Measurements from ENCODE around the gene DHH.

DHH gene

GRCh38 chr12:49098035-49098451 lies 3.4 kb upstream of the DHH start:
- TF ChIP-seq CTCF (IDR thresholded peaks at IDR 0.05; ENCODE audit: low read depth, low read length) (peak; percentile 75), EZH2phosphoT487 (IDR thresholded peaks at IDR 0.05; ENCODE audit: low read depth) (no peak)
- Histone ChIP-seq H3K27ac (ENCODE audit: low read length) (no peak overlapping the region), H3K27me3 (ENCODE audit: low read depth, low read length) (peaks cover 20% of the 10 kb centered on the region), H3K4me2 (ENCODE audit: low read length) (no peak overlapping the region), H3K9ac (ENCODE audit: low read length) (no peak overlapping the region), H3K9me3 (ENCODE audit: insufficient read depth, low read length) (no peaks in the 10 kb centered on the region), H3K4me3 (ENCODE audit: low read length) (no peak overlapping the region), H3K79me2 (ENCODE audit: low read length) (no peaks in the 10 kb centered on the region), H3K36me3 (replicated peaks; ENCODE audit: low read depth, low read length) (peaks cover 5% of the 10 kb centered on the region), H4K20me1 (ENCODE audit: insufficient read depth, low read length) (no peaks in the 10 kb centered on the region), H3K4me1 (ENCODE audit: low read length) (peaks cover 9% of the 10 kb centered on the region; the same call in 1 of the 2 replicates), H2AFZ (ENCODE audit: low read depth, low read length) (no peak overlapping the region)

- Histone ChIP-seq H3K79me2 (ENCODE audit: low read length) (no peaks in the 10 kb centered on the region), H2AFZ (ENCODE audit: low read depth, low read length) (no peak overlapping the region), H3K4me3 (ENCODE audit: low read length) (no peak overlapping the region), H3K9ac (ENCODE audit: low read length) (no peak overlapping the region), H3K27ac (ENCODE audit: low read length) (no peak overlapping the region), H3K4me1 (ENCODE audit: low read length) (peaks cover 15% of the 10 kb centered on the region), H3K9me3 (ENCODE audit: insufficient read depth, low read length) (no peaks in the 10 kb centered on the region), H4K20me1 (ENCODE audit: insufficient read depth, low read length) (no peaks in the 10 kb centered on the region), H3K4me2 (ENCODE audit: low read length) (no peak overlapping the region), H3K36me3 (replicated peaks; ENCODE audit: low read depth, low read length) (peaks cover 5% of the 10 kb centered on the region), H3K27me3 (ENCODE audit: low read depth, low read length) (peaks cover 27% of the 10 kb centered on the region)
- TF ChIP-seq EZH2phosphoT487 (IDR thresholded peaks at IDR 0.05; ENCODE audit: low read depth) (no peak), CTCF (IDR thresholded peaks at IDR 0.05; ENCODE audit: low read depth, low read length) (no peak)
Measured at GRCh38 chr12:49097381-49097780, 2.8 kb upstream of the DHH start.

GRCh38 chr12:49094975-49095365 lies 369 bp upstream of the DHH start:
- Histone ChIP-seq H2AFZ (ENCODE audit: low read depth, low read length) (no peak overlapping the region), H3K4me2 (ENCODE audit: low read length) (peak overlapping the region; percentile 95)

GRCh38 chr12:49093792-49094159 lies 825 bp downstream of the DHH start:
- Histone ChIP-seq H2AFZ (ENCODE audit: low read depth, low read length) (peak overlapping the region; percentile 54; the same call in 1 of the 2 replicates), H3K27ac (ENCODE audit: low read length) (no peak overlapping the region)

More at GRCh38 chr12:49094975-49095365, 369 bp upstream of the DHH start:
- H3K4me3 ChIP-seq (ENCODE audit: low read length) = peak overlapping the region; percentile 73
- H3K79me2 ChIP-seq (ENCODE audit: low read length) = no peaks in the 10 kb centered on the region
- no peak overlapping the region for H3K27ac ChIP-seq (ENCODE audit: low read length)
- H3K9me3 ChIP-seq (ENCODE audit: insufficient read depth, low read length) = no peaks in the 10 kb centered on the region
- peaks cover 17% of the 10 kb centered on the region for H3K4me1 ChIP-seq (ENCODE audit: low read length)
- H3K9ac ChIP-seq (ENCODE audit: low read length) = no peak overlapping the region
- no peaks in the 10 kb centered on the region for H4K20me1 ChIP-seq (ENCODE audit: insufficient read depth, low read length)
- H3K36me3 ChIP-seq (replicated peaks; ENCODE audit: low read depth, low read length) = peaks cover 5% of the 10 kb centered on the region
- TF ChIP-seq CTCF (IDR thresholded peaks at IDR 0.05; ENCODE audit: low read depth, low read length) = no peak
- TF ChIP-seq EZH2phosphoT487 (IDR thresholded peaks at IDR 0.05; ENCODE audit: low read depth) = no peak
- H3K27me3 ChIP-seq (ENCODE audit: low read depth, low read length) = peaks cover 46% of the 10 kb centered on the region

More at GRCh38 chr12:49093792-49094159, 825 bp downstream of the DHH start:
- TF ChIP-seq CTCF (IDR thresholded peaks at IDR 0.05; ENCODE audit: low read depth, low read length) (no peak), EZH2phosphoT487 (IDR thresholded peaks at IDR 0.05; ENCODE audit: low read depth) (no peak)
- Histone ChIP-seq H3K9me3 (ENCODE audit: insufficient read depth, low read length) (no peaks in the 10 kb centered on the region), H3K4me2 (ENCODE audit: low read length) (peak overlapping the region; percentile 95), H3K36me3 (replicated peaks; ENCODE audit: low read depth, low read length) (peaks cover 5% of the 10 kb centered on the region), H4K20me1 (ENCODE audit: insufficient read depth, low read length) (no peaks in the 10 kb centered on the region), H3K79me2 (ENCODE audit: low read length) (no peaks in the 10 kb centered on the region), H3K9ac (ENCODE audit: low read length) (peak overlapping the region; percentile 29; the same call in 1 of the 2 replicates), H3K4me1 (ENCODE audit: low read length) (peaks cover 17% of the 10 kb centered on the region), H3K4me3 (ENCODE audit: low read length) (peak overlapping the region; percentile 73), H3K27me3 (ENCODE audit: low read depth, low read length) (peaks cover 52% of the 10 kb centered on the region)
